IPS-20b (cell line): ENCODE data around the gene ARHGAP15.
A peak's percentile ranks its signal among the peaks of the same experiment; 100 is the strongest.

Source experiments
- H3K27ac ChIP-seq: one replicate; pipeline ENCODE4 v1.5.1; 2013; ENCODE audit warnings: low read length
- H3K27me3 ChIP-seq: 2 replicates; pipeline ENCODE4 v1.6.1; 2013; ENCODE audit warnings: mild to moderate bottlenecking, low read length, inconsistent platforms; ENCODE audit not compliant: insufficient read depth
- H3K36me3 ChIP-seq: 2 replicates; pipeline ENCODE4 v1.6.1; 2013; ENCODE audit warnings: low read depth, mild to moderate bottlenecking, inconsistent platforms, low read length, moderate library complexity; ENCODE audit not compliant: insufficient read depth
- H3K4me1 ChIP-seq: 2 replicates; pipeline ENCODE4 v1.6.1; 2013; ENCODE audit warnings: mild to moderate bottlenecking, control low read depth, inconsistent platforms, low read length, moderate library complexity; ENCODE audit not compliant: insufficient read depth
- H3K4me3 ChIP-seq: 2 replicates; pipeline ENCODE4 v1.5.1; 2013; ENCODE audit warnings: mild to moderate bottlenecking, low read length, inconsistent platforms
- H3K9ac ChIP-seq: 2 replicates; pipeline ENCODE4 v1.6.1; 2013; ENCODE audit warnings: low read depth, mild to moderate bottlenecking, inconsistent platforms, low read length, moderate library complexity
- H3K9me3 ChIP-seq: 2 replicates; pipeline ENCODE4 v1.6.1; 2013; ENCODE audit warnings: mild to moderate bottlenecking, low read depth, low read length, inconsistent platforms; ENCODE audit not compliant: insufficient read depth

Gene ARHGAP15

GRCh38 chr2:143473216-143473615 is 344.0 kb downstream of the ARHGAP15 start:
- H3K27ac ChIP-seq, result no peak overlapping the region
- no peaks in the 10 kb centered on the region for H3K27me3 ChIP-seq
- no peaks in the 10 kb centered on the region for H3K4me1 ChIP-seq
- H3K36me3 ChIP-seq, result no peaks in the 10 kb centered on the region
- H3K4me3 ChIP-seq, result no peak overlapping the region
- H3K9me3 ChIP-seq, result no peaks in the 10 kb centered on the region
- no peak overlapping the region for H3K9ac ChIP-seq

DNA sequence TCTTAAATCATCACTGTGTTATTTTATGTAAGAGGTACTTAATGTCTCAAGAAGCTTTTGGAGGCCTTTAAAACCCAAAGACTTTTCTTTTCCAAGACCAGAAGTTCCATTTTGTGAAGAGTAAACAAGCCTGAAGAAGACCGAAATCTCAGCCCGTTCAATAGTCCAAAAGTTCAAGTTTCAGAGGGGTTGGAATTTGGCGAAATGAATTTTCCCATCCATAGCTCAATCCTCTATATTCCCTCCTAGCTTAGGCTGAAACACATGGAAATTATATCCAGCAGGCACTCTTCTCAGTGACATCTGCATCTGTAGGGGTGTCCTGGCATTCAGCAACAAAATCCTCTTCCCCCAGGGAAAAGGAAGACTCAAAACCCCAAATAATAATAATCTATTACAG is 344.6 kb downstream of the ARHGAP15 start:
- Histone ChIP-seq H3K27me3 (no peaks in the 10 kb centered on the region), H3K4me1 (no peaks in the 10 kb centered on the region), H3K9ac (no peak overlapping the region), H3K36me3 (no peaks in the 10 kb centered on the region), H3K4me3 (no peak overlapping the region), H3K9me3 (no peaks in the 10 kb centered on the region), H3K27ac (no peak overlapping the region)

DNA sequence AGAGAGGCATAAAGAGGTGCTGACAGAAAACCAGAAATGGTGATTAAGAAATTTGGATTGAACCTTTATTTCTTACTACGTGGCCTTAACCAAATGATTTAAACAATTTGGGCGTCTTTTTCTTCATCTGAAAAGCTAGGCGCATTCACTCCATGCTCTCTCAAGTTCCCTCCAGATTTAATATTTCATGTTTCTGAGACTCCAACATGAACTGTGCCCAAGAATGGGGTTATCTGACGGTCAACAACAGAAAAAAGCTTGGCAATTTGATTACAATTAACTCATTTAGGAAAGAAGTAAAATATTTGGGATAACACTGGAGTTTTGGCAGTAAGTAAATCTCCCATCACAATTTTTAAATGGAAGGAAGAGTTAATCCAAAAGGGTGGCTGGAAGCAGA is 345.4 kb downstream of the ARHGAP15 start:
- H3K9me3 ChIP-seq, result no peaks in the 10 kb centered on the region
- H3K9ac ChIP-seq, result no peak overlapping the region
- H3K4me3 ChIP-seq, result no peak overlapping the region
- H3K4me1 ChIP-seq, result no peaks in the 10 kb centered on the region
- H3K27ac ChIP-seq, result no peak overlapping the region
- no peaks in the 10 kb centered on the region for H3K36me3 ChIP-seq
- no peaks in the 10 kb centered on the region for H3K27me3 ChIP-seq

- Histone ChIP-seq H3K4me1 (peaks cover under 1% of the 10 kb centered on the region; the same call in 1 of the 2 replicates), H3K36me3 (no peaks in the 10 kb centered on the region), H3K9me3 (no peaks in the 10 kb centered on the region), H3K27ac (no peak overlapping the region), H3K27me3 (peaks cover 3% of the 10 kb centered on the region; the same call in 1 of the 2 replicates), H3K9ac (no peak overlapping the region), H3K4me3 (no peak overlapping the region)
These were observed 346.0 kb downstream of the ARHGAP15 start for GRCh38 chr2:143475041-143475776.

DNA sequence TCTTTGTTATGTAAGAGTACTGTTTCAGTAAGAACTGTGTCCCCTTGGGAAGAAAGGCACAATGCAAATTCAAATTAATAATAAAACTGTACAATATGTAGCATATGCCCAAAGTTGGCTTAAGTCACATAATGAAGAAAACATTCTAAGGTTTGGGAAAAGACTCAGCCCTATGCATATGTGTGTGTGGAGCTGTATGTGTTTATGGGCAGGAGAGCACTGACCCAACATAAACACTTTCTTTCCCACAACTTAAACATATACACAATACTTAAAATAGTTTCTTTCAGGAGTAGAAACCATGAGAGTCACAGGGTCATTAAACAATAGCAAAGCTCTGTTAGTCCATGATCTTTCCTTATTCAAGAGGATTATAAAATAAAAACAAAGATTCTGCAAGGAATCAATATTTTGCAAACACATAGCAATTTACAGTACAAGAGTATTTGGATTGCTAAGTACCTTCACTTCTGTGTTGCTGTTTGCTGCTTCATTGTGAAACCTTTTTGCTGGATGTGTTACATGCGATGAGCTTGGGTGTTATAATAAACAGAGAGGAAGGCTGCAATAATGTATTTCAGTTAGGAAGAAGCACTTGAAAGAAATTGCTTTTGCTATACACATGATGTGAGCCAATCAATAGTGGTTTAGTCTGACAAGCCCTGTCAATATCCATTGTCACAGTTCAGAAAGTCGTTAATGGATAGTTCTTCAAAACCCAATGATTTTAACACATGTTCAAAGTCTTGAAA is 347.3 kb downstream of the ARHGAP15 start:
- Histone ChIP-seq H3K4me3 (no peak overlapping the region), H3K27me3 (peaks cover 16% of the 10 kb centered on the region), H3K9ac (no peak overlapping the region), H3K27ac (no peak overlapping the region), H3K4me1 (peaks cover 7% of the 10 kb centered on the region; the same call in 1 of the 2 replicates), H3K36me3 (no peaks in the 10 kb centered on the region), H3K9me3 (no peaks in the 10 kb centered on the region)

GRCh38 chr2:143477714-143478443 is 348.7 kb downstream of the ARHGAP15 start:
- Histone ChIP-seq H3K36me3 (no peaks in the 10 kb centered on the region), H3K9me3 (no peaks in the 10 kb centered on the region), H3K27me3 (peaks cover 23% of the 10 kb centered on the region), H3K4me3 (no peak overlapping the region), H3K4me1 (peaks cover 14% of the 10 kb centered on the region), H3K9ac (no peak overlapping the region), H3K27ac (no peak overlapping the region)

- no peak overlapping the region for H3K27ac ChIP-seq
- no peak overlapping the region for H3K4me3 ChIP-seq
- H3K27me3 ChIP-seq, result peaks cover 25% of the 10 kb centered on the region
- H3K9ac ChIP-seq, result no peak overlapping the region
- peaks cover 14% of the 10 kb centered on the region for H3K4me1 ChIP-seq
- H3K36me3 ChIP-seq, result no peaks in the 10 kb centered on the region
- no peaks in the 10 kb centered on the region for H3K9me3 ChIP-seq
These were observed 350.9 kb downstream of the ARHGAP15 start for GRCh38 chr2:143480086-143480485.

DNA sequence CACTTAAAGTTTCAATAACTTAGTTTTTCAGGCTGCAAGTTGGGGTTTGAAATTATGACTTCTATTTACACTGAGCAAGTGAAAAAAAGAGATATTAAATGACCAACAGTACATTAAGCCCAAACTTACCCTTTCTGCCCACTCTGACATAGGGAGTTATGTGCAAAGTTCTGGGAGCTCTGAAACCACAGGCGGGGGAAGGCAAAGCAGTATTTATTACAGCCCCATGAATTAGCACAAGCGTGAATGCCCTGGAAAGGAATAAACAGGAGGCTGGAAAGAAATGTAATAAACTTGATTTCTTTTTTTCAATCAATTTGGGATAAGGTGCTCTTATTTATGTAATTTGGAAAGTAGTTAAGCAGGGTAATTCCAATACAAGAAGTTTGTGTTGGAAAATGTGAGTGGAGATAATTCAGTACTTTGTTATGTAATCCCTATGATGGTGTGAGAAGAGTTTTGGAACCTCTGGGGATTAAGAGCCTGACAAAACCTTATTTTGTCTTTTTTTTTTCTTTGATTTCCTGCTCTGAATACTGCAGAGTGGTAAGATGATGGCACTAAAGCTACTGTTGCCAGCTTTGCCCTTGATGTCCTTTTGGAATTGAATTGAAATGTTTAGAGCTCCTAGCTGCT is 351.5 kb downstream of the ARHGAP15 start:
- Histone ChIP-seq H3K4me3 (0 out of 2 replicates have a peak overlapping the region, but pooled peaks have one; percentile 1), H3K27me3 (peaks cover 25% of the 10 kb centered on the region), H3K36me3 (no peaks in the 10 kb centered on the region), H3K9ac (no peak overlapping the region), H3K27ac (no peak overlapping the region), H3K4me1 (peaks cover 14% of the 10 kb centered on the region), H3K9me3 (no peaks in the 10 kb centered on the region)

DNA sequence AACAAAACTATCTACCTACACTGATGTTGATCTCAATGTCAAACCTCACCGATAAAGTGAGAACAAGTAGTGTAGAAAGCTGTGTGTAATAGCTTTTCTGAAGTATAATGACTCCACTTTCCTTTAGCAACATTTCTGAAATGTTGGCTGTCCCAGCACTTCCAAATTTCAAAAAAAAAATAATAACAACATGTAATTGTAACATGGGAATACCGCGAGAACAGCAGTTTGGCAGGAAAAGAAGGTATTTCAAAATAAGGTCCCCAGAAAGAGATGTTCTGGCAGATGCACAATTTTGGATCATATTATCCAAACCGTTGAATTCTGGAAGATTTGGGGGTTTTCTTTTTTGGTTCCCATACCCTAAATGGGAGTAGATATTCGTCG is 352.0 kb downstream of the ARHGAP15 start:
- H3K27me3 ChIP-seq, result peaks cover 25% of the 10 kb centered on the region
- no peaks in the 10 kb centered on the region for H3K36me3 ChIP-seq
- no peak overlapping the region for H3K27ac ChIP-seq
- peak overlapping the region; percentile 18; the same call in 1 of the 2 replicates for H3K4me3 ChIP-seq
- no peak overlapping the region for H3K9ac ChIP-seq
- no peaks in the 10 kb centered on the region for H3K9me3 ChIP-seq
- peaks cover 14% of the 10 kb centered on the region for H3K4me1 ChIP-seq

DNA sequence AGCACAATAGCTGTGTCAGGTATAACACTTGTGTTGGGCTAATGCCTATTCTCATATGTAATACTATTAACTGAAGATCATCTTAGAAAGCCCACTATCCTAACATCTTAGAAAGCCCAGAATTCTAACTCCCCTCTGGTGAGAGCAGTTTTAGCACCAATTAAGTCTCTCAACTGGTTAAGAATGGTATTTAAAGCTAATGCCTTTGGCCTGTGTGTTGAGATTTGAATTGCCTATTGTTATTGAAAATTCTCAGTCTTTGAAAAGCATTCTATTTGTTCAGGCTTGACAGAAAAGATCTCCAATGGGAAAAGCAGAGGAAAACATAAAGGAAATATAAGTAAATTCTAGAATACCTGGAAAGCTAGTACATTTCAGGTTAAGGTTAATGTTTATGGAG is 352.5 kb downstream of the ARHGAP15 start:
- no peaks in the 10 kb centered on the region for H3K36me3 ChIP-seq
- H3K27ac ChIP-seq, result no peak overlapping the region
- no peak overlapping the region for H3K9ac ChIP-seq
- peaks cover 25% of the 10 kb centered on the region for H3K27me3 ChIP-seq
- H3K9me3 ChIP-seq, result no peaks in the 10 kb centered on the region
- peak overlapping the region; percentile 18; the same call in 1 of the 2 replicates for H3K4me3 ChIP-seq
- H3K4me1 ChIP-seq, result peaks cover 14% of the 10 kb centered on the region

DNA sequence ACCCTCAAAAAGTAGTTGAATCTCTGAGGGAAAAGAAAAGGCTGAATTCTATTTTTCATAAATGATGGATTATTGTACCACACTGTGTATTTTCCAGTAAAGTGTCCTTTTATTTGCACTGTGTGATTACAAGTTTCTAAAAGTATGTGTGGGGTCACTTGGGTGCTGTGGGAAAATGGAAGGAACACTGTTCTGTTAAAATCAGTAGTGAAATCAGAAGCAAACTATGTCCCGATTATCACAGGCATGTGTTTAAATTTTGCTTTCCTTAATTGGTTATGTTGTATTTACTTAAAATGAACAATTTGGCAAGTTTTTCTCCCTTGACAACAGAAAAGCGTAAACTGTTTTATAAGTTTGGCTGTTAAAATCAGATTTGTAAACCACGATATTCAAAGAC is 353.1 kb downstream of the ARHGAP15 start:
- Histone ChIP-seq H3K4me3 (no peak overlapping the region), H3K9ac (no peak overlapping the region), H3K27me3 (peaks cover 25% of the 10 kb centered on the region), H3K9me3 (no peaks in the 10 kb centered on the region), H3K36me3 (no peaks in the 10 kb centered on the region), H3K4me1 (peaks cover 14% of the 10 kb centered on the region), H3K27ac (no peak overlapping the region)
